Upper lobe of left lung (tissue), 6 donors: Measurements from ENCODE around the gene SATB2. TPM values are rescaled to one million over a fixed set of nuclear protein-coding genes. Genes with fewer than 3 reads are reported as not detected.

ENCODE experiments used
- ATAC-seq, 2 donors: fragments of 200-7000 bp; cut with Tn5 transposase; one replicate each; pipeline ENCODE4 v1.9.1; 2022; ENCODE audit warnings: mild to moderate bottlenecking in 2 of 2, moderate library complexity in 2 of 2; ENCODE audit not compliant: low FRiP score in 2 of 2
- DNase-seq, 2 donors: peaks; one replicate each; pipeline ENCODE4 v3.0.0-alpha.2; 2019 to 2020
- H3K27ac ChIP-seq, 4 donors: fragments of 200-600 bp; sonication (generic); one replicate each; pipeline ENCODE4 v1.5.1; 2016 to 2019
- H3K27me3 ChIP-seq, 4 donors: fragments of 200-600 bp; sonication (generic); one replicate each; pipeline ENCODE4 v1.5.1; 2017 to 2019
- H3K36me3 ChIP-seq, 4 donors: fragments of 200-600 bp; sonication (generic); one replicate each; pipeline ENCODE4 v1.5.1; 2016 to 2019
- H3K4me1 ChIP-seq, 4 donors: fragments of 200-600 bp; sonication (generic); one replicate each; pipeline ENCODE4 v1.5.1; 2018 to 2019
- H3K4me3 ChIP-seq, 4 donors: fragments of 200-600 bp; sonication (generic); one replicate each; pipeline ENCODE4 v1.5.1; 2017 to 2019; ENCODE audit warnings: mild to moderate bottlenecking in 2 of 4, moderate library complexity in 1 of 4
- H3K9me3 ChIP-seq, 4 donors: fragments of 200-600 bp; sonication (generic); one replicate each; pipeline ENCODE4 v1.5.1; 2018 to 2019
- EP300 ChIP-seq, 4 donors: sonication (generic); formaldehyde crosslinking; IDR thresholded peaks; one replicate each; pipeline ENCODE4 v1.5.1; 2017; ENCODE audit warnings: antibody characterized with exemption in 4 of 4, control low read depth in 2 of 4
- POLR2A ChIP-seq, 4 donors: fragments of 450-650 bp; IDR thresholded peaks; one replicate each; pipeline ENCODE4 v1.5.1; 2016 to 2017; ENCODE audit warnings: antibody characterized with exemption in 4 of 4, mild to moderate bottlenecking in 2 of 4
- POLR2AphosphoS5 ChIP-seq, 2 donors: sonication (generic); formaldehyde crosslinking; IDR thresholded peaks; one replicate each; pipeline ENCODE4 v1.5.1; 2017; ENCODE audit warnings: antibody characterized with exemption in 2 of 2
- WGBS, 2 donors: methylation state at CpG; one replicate each; pipeline ENCODE4 v1.1.5; 2017 to 2018; 5-methylcytosine and 5-hydroxymethylcytosine counted together
- total RNA-seq, 6 donors: library from RNA; depleted of rRNA in 4 of 6; stranded (reverse); fragments of >200 nt in 4 of 6; gene quantifications; one replicate each; pipeline versions ENCODE4 v1.1.0 to v1.2.1, GENCODE V29; 2016 to 2021
- TF ChIP-seq, protein P1 (sequence below), 6 experiments: fragments of 450-650 bp in 4 of 6; fragments of 200-600 bp in 2 of 6; sonication (generic) in 2 of 6; IDR thresholded peaks; one replicate each; pipeline ENCODE4 v1.5.1; 2016 to 2019; ENCODE audit warnings: antibody characterized with exemption in 6 of 6
- donor health status: DM: no; HTN: no; CAD: no; lungs with moderate emphysema.
- donor health status: DM: no; HTN: yes; CAD: no; lungs with severe emphysema.

Gene SATB2
- total RNA-seq, 6 donors from 2014 or later = 1.7 to 9.4 (median 3.1) TPM

GRCh38 chr2:199431746-199432213 is 26.0 kb downstream of the SATB2 start:
- WGBS, 2 donors = 58 to 63% methylated on average over 11 of the region's 11 CpGs
- no peak for TF ChIP-seq POLR2A (IDR thresholded peaks at IDR 0.05)
- TF ChIP-seq, protein P1, sequence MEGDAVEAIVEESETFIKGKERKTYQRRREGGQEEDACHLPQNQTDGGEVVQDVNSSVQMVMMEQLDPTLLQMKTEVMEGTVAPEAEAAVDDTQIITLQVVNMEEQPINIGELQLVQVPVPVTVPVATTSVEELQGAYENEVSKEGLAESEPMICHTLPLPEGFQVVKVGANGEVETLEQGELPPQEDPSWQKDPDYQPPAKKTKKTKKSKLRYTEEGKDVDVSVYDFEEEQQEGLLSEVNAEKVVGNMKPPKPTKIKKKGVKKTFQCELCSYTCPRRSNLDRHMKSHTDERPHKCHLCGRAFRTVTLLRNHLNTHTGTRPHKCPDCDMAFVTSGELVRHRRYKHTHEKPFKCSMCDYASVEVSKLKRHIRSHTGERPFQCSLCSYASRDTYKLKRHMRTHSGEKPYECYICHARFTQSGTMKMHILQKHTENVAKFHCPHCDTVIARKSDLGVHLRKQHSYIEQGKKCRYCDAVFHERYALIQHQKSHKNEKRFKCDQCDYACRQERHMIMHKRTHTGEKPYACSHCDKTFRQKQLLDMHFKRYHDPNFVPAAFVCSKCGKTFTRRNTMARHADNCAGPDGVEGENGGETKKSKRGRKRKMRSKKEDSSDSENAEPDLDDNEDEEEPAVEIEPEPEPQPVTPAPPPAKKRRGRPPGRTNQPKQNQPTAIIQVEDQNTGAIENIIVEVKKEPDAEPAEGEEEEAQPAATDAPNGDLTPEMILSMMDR (IDR thresholded peaks at IDR 0.05) = no peak
- TF ChIP-seq EP300 (IDR thresholded peaks at IDR 0.05) = no peak
- no peak for TF ChIP-seq POLR2AphosphoS5 (IDR thresholded peaks at IDR 0.05)
- no peak for DNase-seq

DNA sequence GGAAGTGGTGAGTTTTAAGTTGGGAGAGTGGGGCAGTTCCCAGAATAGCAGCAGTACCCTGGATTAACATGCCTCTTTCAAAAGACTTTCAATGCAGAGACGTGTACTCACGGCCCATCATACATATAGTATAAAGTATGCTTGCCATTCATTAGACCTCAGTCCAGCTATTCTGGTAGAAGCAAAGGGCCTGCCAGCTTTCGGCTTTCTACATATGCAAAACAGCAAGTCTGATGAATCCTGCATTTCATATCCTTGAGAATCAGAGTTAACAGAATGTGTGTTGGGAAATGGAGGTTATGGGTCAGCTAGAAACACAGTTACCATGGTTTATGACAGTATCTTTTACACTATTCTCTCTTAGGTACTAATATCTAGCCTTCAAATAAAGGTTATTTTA is 27.5 kb downstream of the SATB2 start:
- 84 to 99% methylated on average over 3 of the region's 3 CpGs for WGBS, 2 donors
- no peaks in the 10 kb centered on the region for H3K36me3 ChIP-seq
- no peaks in the 10 kb centered on the region for H3K27me3 ChIP-seq
- DNase-seq (no peak), ATAC-seq (no peak)
- TF ChIP-seq POLR2A (IDR thresholded peaks at IDR 0.05) (no peak), POLR2AphosphoS5 (IDR thresholded peaks at IDR 0.05) (no peak), EP300 (IDR thresholded peaks at IDR 0.05) (no peak)
- TF ChIP-seq, protein P1 (IDR thresholded peaks at IDR 0.05) = no peak
- H3K9me3 ChIP-seq = no peaks in the 10 kb centered on the region
- no peaks in the 10 kb centered on the region for H3K4me1 ChIP-seq
- no peak overlapping the region for H3K27ac ChIP-seq
- H3K4me3 ChIP-seq = no peak overlapping the region

More at GRCh38 chr2:199431746-199432213, 26.0 kb downstream of the SATB2 start:
- no peak overlapping the region for H3K4me3 ChIP-seq
- no peaks in the 10 kb centered on the region for H3K9me3 ChIP-seq
- no peaks in the 10 kb centered on the region for H3K36me3 ChIP-seq
- ATAC-seq = no peak
- H3K27me3 ChIP-seq = no peaks in the 10 kb centered on the region
- H3K27ac ChIP-seq = no peak overlapping the region
- H3K4me1 ChIP-seq = no peaks in the 10 kb centered on the region

GRCh38 chr2:199428291-199428690 is 29.4 kb downstream of the SATB2 start:
- no peaks in the 10 kb centered on the region for H3K4me1 ChIP-seq
- H3K4me3 ChIP-seq = no peak overlapping the region
- no peaks in the 10 kb centered on the region for H3K36me3 ChIP-seq
- TF ChIP-seq POLR2A (IDR thresholded peaks at IDR 0.05) = no peak
- no peak for TF ChIP-seq EP300 (IDR thresholded peaks at IDR 0.05)
- TF ChIP-seq, protein P1 (IDR thresholded peaks at IDR 0.05) = no peak
- TF ChIP-seq POLR2AphosphoS5 (IDR thresholded peaks at IDR 0.05) = no peak
- ATAC-seq (no peak), DNase-seq (no peak)
- H3K27ac ChIP-seq = no peak overlapping the region
- 92 to 94% methylated on average over 3 of the region's 3 CpGs for WGBS, 2 donors
- no peaks in the 10 kb centered on the region for H3K9me3 ChIP-seq
- no peaks in the 10 kb centered on the region for H3K27me3 ChIP-seq

- Histone ChIP-seq H3K9me3 (no peaks in the 10 kb centered on the region), H3K36me3 (no peaks in the 10 kb centered on the region), H3K27ac (no peak overlapping the region), H3K27me3 (no peaks in the 10 kb centered on the region), H3K4me1 (no peaks in the 10 kb centered on the region), H3K4me3 (no peak overlapping the region)
- WGBS, 2 donors = 48 to 62% methylated on average over 4 of the region's 4 CpGs
- DNase-seq (no peak), ATAC-seq (no peak)
- TF ChIP-seq POLR2A (IDR thresholded peaks at IDR 0.05) (no peak), EP300 (IDR thresholded peaks at IDR 0.05) (no peak), POLR2AphosphoS5 (IDR thresholded peaks at IDR 0.05) (no peak)
- TF ChIP-seq, protein P1 (IDR thresholded peaks at IDR 0.05) = no peak
Observed at GRCh38 chr2:199424160-199424559, 33.6 kb downstream of the SATB2 start.

DNA sequence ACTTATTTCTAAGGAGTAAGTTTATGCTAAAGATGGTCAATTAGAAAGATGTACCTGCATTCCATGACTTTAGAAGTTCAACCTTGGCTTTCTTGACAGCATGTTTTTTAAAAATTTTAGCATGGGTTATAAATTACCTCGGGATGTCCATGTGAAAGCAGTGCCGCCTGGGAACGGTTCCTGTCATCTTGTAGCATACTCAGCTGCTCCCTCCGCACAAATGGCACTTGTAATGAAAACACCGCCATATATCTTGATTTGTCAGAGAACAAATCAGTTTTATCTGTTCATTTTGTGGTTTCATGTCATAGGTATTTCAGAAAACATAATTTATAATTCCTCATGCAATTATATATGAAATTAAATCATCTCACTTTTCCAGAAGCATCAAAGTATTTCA is 38.3 kb downstream of the SATB2 start:
- no peaks in the 10 kb centered on the region for H3K36me3 ChIP-seq
- ATAC-seq = no peak
- H3K27me3 ChIP-seq = no peaks in the 10 kb centered on the region
- no peaks in the 10 kb centered on the region for H3K4me1 ChIP-seq
- 89% methylated on average over 5 of the region's 5 CpGs for WGBS, 2 donors
- no peak overlapping the region for H3K4me3 ChIP-seq
- no peak for TF ChIP-seq EP300 (IDR thresholded peaks at IDR 0.05)
- no peak for TF ChIP-seq POLR2AphosphoS5 (IDR thresholded peaks at IDR 0.05)
- no peak for TF ChIP-seq POLR2A (IDR thresholded peaks at IDR 0.05)
- TF ChIP-seq, protein P1 (IDR thresholded peaks at IDR 0.05) = no peak
- DNase-seq = no peak
- no peak overlapping the region for H3K27ac ChIP-seq
- no peaks in the 10 kb centered on the region for H3K9me3 ChIP-seq
